Measurements from ENCODE around the gene PITX1.

DNA sequence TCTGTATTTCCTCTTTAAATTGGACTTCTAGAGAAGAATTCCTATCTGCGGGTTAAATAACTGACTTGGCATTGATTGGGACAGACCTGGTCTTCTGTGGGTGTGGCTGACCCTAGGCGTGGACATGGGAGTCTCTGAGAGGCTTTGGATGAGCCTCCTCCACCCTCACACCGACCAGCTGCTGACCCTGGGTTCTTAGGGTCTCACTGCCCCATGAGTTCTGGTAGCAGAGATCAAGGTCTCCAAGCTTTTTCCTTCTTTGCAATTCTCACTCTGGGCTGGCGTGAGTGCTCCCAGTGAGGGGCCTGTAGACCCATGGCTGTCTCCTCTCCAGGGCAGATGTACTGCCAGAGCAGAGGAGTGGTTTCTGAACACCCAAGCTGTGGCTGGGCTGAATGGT is 41.6 kb upstream of the PITX1 start:
- TF ChIP-seq, protein P1, sequence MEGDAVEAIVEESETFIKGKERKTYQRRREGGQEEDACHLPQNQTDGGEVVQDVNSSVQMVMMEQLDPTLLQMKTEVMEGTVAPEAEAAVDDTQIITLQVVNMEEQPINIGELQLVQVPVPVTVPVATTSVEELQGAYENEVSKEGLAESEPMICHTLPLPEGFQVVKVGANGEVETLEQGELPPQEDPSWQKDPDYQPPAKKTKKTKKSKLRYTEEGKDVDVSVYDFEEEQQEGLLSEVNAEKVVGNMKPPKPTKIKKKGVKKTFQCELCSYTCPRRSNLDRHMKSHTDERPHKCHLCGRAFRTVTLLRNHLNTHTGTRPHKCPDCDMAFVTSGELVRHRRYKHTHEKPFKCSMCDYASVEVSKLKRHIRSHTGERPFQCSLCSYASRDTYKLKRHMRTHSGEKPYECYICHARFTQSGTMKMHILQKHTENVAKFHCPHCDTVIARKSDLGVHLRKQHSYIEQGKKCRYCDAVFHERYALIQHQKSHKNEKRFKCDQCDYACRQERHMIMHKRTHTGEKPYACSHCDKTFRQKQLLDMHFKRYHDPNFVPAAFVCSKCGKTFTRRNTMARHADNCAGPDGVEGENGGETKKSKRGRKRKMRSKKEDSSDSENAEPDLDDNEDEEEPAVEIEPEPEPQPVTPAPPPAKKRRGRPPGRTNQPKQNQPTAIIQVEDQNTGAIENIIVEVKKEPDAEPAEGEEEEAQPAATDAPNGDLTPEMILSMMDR (IDR thresholded peaks at IDR 0.05): no peak
- TF ChIP-seq POLR2A (IDR thresholded peaks at IDR 0.05): no peak

All from lower leg skin (tissue), 3 donors.